Sigmoid colon (tissue), 4 donors: ENCODE data around the gene MOB3A.

Experiments used
- CTCF ChIP-seq, 4 experiments: fragments of 450-650 bp in 3 of 4; fragments of 200-600 bp in 1 of 4; IDR thresholded peaks; one replicate each; pipeline ENCODE4 v1.5.1; 2016 to 2019; ENCODE audit warnings: antibody characterized with exemption in 4 of 4, mild to moderate bottlenecking in 3 of 4, moderate library complexity in 2 of 4
- POLR2AphosphoS5 ChIP-seq, 4 donors: sonication (generic); formaldehyde crosslinking; IDR thresholded peaks; one replicate each; pipeline ENCODE4 v1.6.1; 2017; ENCODE audit warnings: antibody characterized with exemption in 4 of 4

- TF ChIP-seq POLR2AphosphoS5 (IDR thresholded peaks at IDR 0.05) (no peak), CTCF (IDR thresholded peaks at IDR 0.05) (no peak)
Observed at GRCh38 chr19:2036424-2036823, 59.7 kb downstream of the MOB3A start.
